ENCODE data around the gene NGEF. TPM values are rescaled to one million over a fixed set of nuclear protein-coding genes. Genes with fewer than 3 reads are reported as not detected.

The NGEF gene
- polyA plus RNA-seq, 3 donors: not detected

- TF ChIP-seq CTCF (IDR thresholded peaks at IDR 0.05): no peak
Observed at GRCh38 chr2:232986155-232986554, 26.9 kb downstream of the NGEF start.

GRCh38 chr2:232984451-232985207 is 28.4 kb downstream of the NGEF start:
- Histone ChIP-seq H3K9me3 (replicated peaks in 1 of 2; ENCODE audit: control insufficient read depth in 1 of 2, insufficient read depth in 1 of 2, low read length in 2 of 2) (peaks cover 0 to 3% of the 10 kb centered on the region in 2 donors), H3K79me2 (ENCODE audit: insufficient read depth, low read length) (no peaks in the 10 kb centered on the region), H4K20me1 (ENCODE audit: insufficient read depth, low read length) (no peaks in the 10 kb centered on the region), H3K27ac (ENCODE audit: low read depth in 1 of 2, low read length in 2 of 2) (no peak overlapping the region), H3K4me3 (replicated peaks in 1 of 3; ENCODE audit: low read depth in 2 of 3, low read length in 3 of 3) (no peak overlapping the region), H3K36me3 (replicated peaks in 1 of 2; ENCODE audit: control insufficient read depth in 1 of 2, insufficient read depth in 2 of 2, low read length in 2 of 2) (no peaks in the 10 kb centered on the region), H3K4me2 (replicated peaks; ENCODE audit: extremely low read depth, low read length, poor library complexity, severe bottlenecking) (no peak overlapping the region), H3K9ac (ENCODE audit: insufficient read depth, low read length, poor library complexity, severe bottlenecking) (no peak overlapping the region), H2AFZ (ENCODE audit: insufficient read depth, low read depth, low read length, poor library complexity, severe bottlenecking) (no peak overlapping the region), H3K27me3 (ENCODE audit: control insufficient read depth in 2 of 2, insufficient read depth in 2 of 2, low read length in 2 of 2) (no peaks in the 10 kb centered on the region), H3K4me1 (ENCODE audit: control insufficient read depth in 1 of 2, insufficient read depth in 2 of 2, low read length in 2 of 2) (no peaks in the 10 kb centered on the region)
- intact Hi-C loops (cut with micrococcal nuclease): no loop called here
- WGBS (ENCODE audit: insufficient coverage): 70% methylated on average over 9 of the region's 15 CpGs
- no peak for DNase-seq
- Mint-ChIP-seq H3K9me3 (peaks cover 0 to 5% (median 3%) of the 10 kb centered on the region in 7 donors), H3K27me3 (ENCODE audit: low read depth in 3 of 3) (peaks cover 3 to 8% (median 7%) of the 10 kb centered on the region in 3 donors), H3K4me3 (no peak overlapping the region), H3K4me1 (peaks cover 9% of the 10 kb centered on the region), H3K27ac (peak overlapping the region in 1 of 7 donors; percentile 70), H3K36me3 (no peaks in the 10 kb centered on the region)
- TF ChIP-seq CTCF (IDR thresholded peaks at IDR 0.05): no peak

More at GRCh38 chr2:232986155-232986554, 26.9 kb downstream of the NGEF start:
- H3K79me2 ChIP-seq (ENCODE audit: insufficient read depth, low read length): no peaks in the 10 kb centered on the region
- no peaks in the 10 kb centered on the region for H3K36me3 ChIP-seq (replicated peaks in 1 of 2; ENCODE audit: control insufficient read depth in 1 of 2, insufficient read depth in 2 of 2, low read length in 2 of 2)
- intact Hi-C loops (cut with micrococcal nuclease): no loop called here
- peaks cover 0 to 5% (median 3%) of the 10 kb centered on the region in 7 donors for H3K9me3 Mint-ChIP-seq
- H3K9ac ChIP-seq (ENCODE audit: insufficient read depth, low read length, poor library complexity, severe bottlenecking): no peak overlapping the region
- no peaks in the 10 kb centered on the region for H4K20me1 ChIP-seq (ENCODE audit: insufficient read depth, low read length)
- peaks cover 3 to 8% (median 3%) of the 10 kb centered on the region in 3 donors for H3K27me3 Mint-ChIP-seq (ENCODE audit: low read depth in 3 of 3)
- no peak overlapping the region for H3K27ac ChIP-seq (ENCODE audit: low read depth in 1 of 2, low read length in 2 of 2)
- H3K4me3 ChIP-seq (replicated peaks in 1 of 3; ENCODE audit: low read depth in 2 of 3, low read length in 3 of 3): no peak overlapping the region
- no peaks in the 10 kb centered on the region for H3K4me1 ChIP-seq (ENCODE audit: control insufficient read depth in 1 of 2, insufficient read depth in 2 of 2, low read length in 2 of 2)
- DNase-seq: no peak
- peaks cover 9% of the 10 kb centered on the region for H3K4me1 Mint-ChIP-seq
- no peak overlapping the region for H3K4me2 ChIP-seq (replicated peaks; ENCODE audit: extremely low read depth, low read length, poor library complexity, severe bottlenecking)
- peaks cover 0 to 3% of the 10 kb centered on the region in 2 donors for H3K9me3 ChIP-seq (replicated peaks in 1 of 2; ENCODE audit: control insufficient read depth in 1 of 2, insufficient read depth in 1 of 2, low read length in 2 of 2)
- no CpG with 5 or more reads among the region's 2 CpGs for WGBS (ENCODE audit: insufficient coverage)
- no peak overlapping the region for H3K4me3 Mint-ChIP-seq
- H3K36me3 Mint-ChIP-seq: no peaks in the 10 kb centered on the region
- H3K27ac Mint-ChIP-seq: no peak overlapping the region
- H2AFZ ChIP-seq (ENCODE audit: insufficient read depth, low read depth, low read length, poor library complexity, severe bottlenecking): no peak overlapping the region
- no peaks in the 10 kb centered on the region for H3K27me3 ChIP-seq (ENCODE audit: control insufficient read depth in 2 of 2, insufficient read depth in 2 of 2, low read length in 2 of 2)

Measured in CD14-positive monocyte (primary cell).